Measurements from ENCODE around the gene BLNK.

- TF ChIP-seq POLR2AphosphoS5 (IDR thresholded peaks at IDR 0.05; ENCODE audit: low read depth, low read length) (no peak), TAF1 (IDR thresholded peaks at IDR 0.05; ENCODE audit: borderline replicate concordance, insufficient read depth, low read length) (no peak), REST (IDR thresholded peaks at IDR 0.05; ENCODE audit: insufficient read depth in 1 of 2, low read depth in 2 of 2, low read length in 2 of 2) (no peak), SIN3A (IDR thresholded peaks at IDR 0.05; ENCODE audit: borderline replicate concordance, insufficient read depth, low read length) (no peak), FOXP2 (optimal IDR thresholded peaks at IDR 0.05; ENCODE audit: borderline replicate concordance, extremely low read depth, extremely low read length, insufficient read depth) (no peak)
Measured at GRCh38 chr10:96201525-96201924, 69.8 kb downstream of the BLNK start.
